Right lobe of liver (tissue), 4 donors: ENCODE results near the gene HERC6.

Experiments used
- POLR2A ChIP-seq: fragments of 450-650 bp; IDR thresholded peaks from one replicate; pipeline ENCODE4 v1.6.1; 2017; ENCODE audit warnings: antibody characterized with exemption, mild to moderate bottlenecking
- TF ChIP-seq, protein P1 (sequence below), 4 donors: fragments of 200-600 bp in 3 of 4; fragments of 450-650 bp in 1 of 4; IDR thresholded peaks; one replicate each; pipeline versions ENCODE4 v1.5.1 to v1.8.0; 2016 to 2022; ENCODE audit warnings: antibody characterized with exemption in 4 of 4, mild to moderate bottlenecking in 2 of 4
- donor health status: DM: no; HTN: no; CAD: no.
- donor health status: DM: no; HTN: no; CAD: no.
- donor health status: DM: no; HTN: yes; CAD: no.

DNA sequence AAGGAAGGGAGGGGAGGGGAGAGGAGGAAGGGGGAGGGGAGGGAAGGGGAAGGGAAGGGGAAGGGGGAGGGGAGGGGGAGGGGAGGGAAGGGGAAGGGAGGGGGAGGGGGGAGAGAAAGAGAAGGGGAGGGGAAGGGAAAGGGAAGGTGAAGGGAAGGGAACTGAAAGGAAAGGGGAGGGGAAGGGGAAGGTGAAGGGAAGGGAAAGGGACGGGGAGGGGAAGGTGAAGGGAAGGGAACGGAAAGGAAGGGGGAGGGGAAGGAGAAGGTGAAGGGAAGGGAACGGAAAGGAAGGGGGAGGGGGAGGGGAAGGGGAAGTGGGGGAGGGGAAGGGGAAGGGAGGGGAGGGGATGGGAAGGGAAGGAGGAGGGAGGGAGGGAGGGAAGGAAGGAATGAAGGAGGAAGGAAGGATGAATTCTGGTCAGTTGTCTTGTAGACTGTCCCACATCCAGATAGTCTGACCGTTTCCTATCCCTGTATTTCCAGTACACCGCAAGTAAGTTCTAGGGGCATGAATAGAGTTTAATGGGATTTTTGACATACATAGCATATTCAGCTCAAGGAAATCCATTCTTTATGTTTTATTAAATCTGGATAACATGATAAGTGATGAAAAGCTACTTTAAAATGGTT, 98.7 kb downstream of the HERC6 start:
- TF ChIP-seq, protein P1, sequence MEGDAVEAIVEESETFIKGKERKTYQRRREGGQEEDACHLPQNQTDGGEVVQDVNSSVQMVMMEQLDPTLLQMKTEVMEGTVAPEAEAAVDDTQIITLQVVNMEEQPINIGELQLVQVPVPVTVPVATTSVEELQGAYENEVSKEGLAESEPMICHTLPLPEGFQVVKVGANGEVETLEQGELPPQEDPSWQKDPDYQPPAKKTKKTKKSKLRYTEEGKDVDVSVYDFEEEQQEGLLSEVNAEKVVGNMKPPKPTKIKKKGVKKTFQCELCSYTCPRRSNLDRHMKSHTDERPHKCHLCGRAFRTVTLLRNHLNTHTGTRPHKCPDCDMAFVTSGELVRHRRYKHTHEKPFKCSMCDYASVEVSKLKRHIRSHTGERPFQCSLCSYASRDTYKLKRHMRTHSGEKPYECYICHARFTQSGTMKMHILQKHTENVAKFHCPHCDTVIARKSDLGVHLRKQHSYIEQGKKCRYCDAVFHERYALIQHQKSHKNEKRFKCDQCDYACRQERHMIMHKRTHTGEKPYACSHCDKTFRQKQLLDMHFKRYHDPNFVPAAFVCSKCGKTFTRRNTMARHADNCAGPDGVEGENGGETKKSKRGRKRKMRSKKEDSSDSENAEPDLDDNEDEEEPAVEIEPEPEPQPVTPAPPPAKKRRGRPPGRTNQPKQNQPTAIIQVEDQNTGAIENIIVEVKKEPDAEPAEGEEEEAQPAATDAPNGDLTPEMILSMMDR (IDR thresholded peaks at IDR 0.05) = no peak
- no peak for TF ChIP-seq POLR2A
